GM18868 (cell line): ENCODE results near the gene SFT2D1.
"Not testable (repeated sequence)": the region's sequence is repeated elsewhere in the genome, so short reads cannot be mapped to it uniquely, and the experiment has no call there.

Experiments used
- ATAC-seq: cut with Tn5 transposase; IDR thresholded peaks from one replicate; pipeline ENCODE4 v1.9.1; 2021; ENCODE audit warnings: mild to moderate bottlenecking, moderate library complexity; ENCODE audit not compliant: unreplicated experiment

SFT2D1 gene

GRCh38 chr6:166342349-166343149 is at the start of gene SFT2D1:
Gene SFT2D1, minus strand, starts transcription at chr6:166342545. Its CDS starts 64 bp downstream, at chr6:166342481.
- ATAC-seq, result peak; percentile 92

GRCh38 chr6:166389119-166389518 is 46.8 kb upstream of the SFT2D1 start:
- no peak for ATAC-seq

- ATAC-seq, result no peak
Observed at GRCh38 chr6:166388290-166389004, 46.1 kb upstream of the SFT2D1 start.

- no peak for ATAC-seq
Observed at GRCh38 chr6:166387642-166388289, 45.4 kb upstream of the SFT2D1 start.

- not testable (repeated sequence) for ATAC-seq
Observed at GRCh38 chr6:166387098-166387497, 44.8 kb upstream of the SFT2D1 start.

- ATAC-seq, result no peak
Observed at GRCh38 chr6:166386111-166386510, 43.8 kb upstream of the SFT2D1 start.

- not testable (repeated sequence) for ATAC-seq
Observed at GRCh38 chr6:166383802-166384363, 41.5 kb upstream of the SFT2D1 start.

GRCh38 chr6:166382933-166383801 is 40.8 kb upstream of the SFT2D1 start, which contains the start of gene MPC1:
Gene MPC1, minus strand, starts transcription at chr6:166382940. Its CDS starts 64 bp downstream, at chr6:166382876.
- ATAC-seq, result peak; percentile 84

GRCh38 chr6:166382500-166382932 is 40.2 kb upstream of the SFT2D1 start:
- ATAC-seq, result peak; percentile 1

GRCh38 chr6:166381733-166382499 is 39.6 kb upstream of the SFT2D1 start:
- peak; percentile 48 for ATAC-seq

GRCh38 chr6:166381381-166381732 is 39.0 kb upstream of the SFT2D1 start:
- ATAC-seq, result no peak

GRCh38 chr6:166379800-166380199 is 37.5 kb upstream of the SFT2D1 start:
- no peak for ATAC-seq

GRCh38 chr6:166379103-166379586 is 36.8 kb upstream of the SFT2D1 start:
- no peak for ATAC-seq

GRCh38 chr6:166377721-166378120 is 35.4 kb upstream of the SFT2D1 start:
- ATAC-seq, result no peak

- ATAC-seq, result no peak
Observed at GRCh38 chr6:166375013-166375412, 32.7 kb upstream of the SFT2D1 start.

GRCh38 chr6:166370489-166370888 is 28.1 kb upstream of the SFT2D1 start:
- ATAC-seq, result no peak

- no peak for ATAC-seq
Observed at GRCh38 chr6:166369782-166370181, 27.4 kb upstream of the SFT2D1 start.

GRCh38 chr6:166366921-166367320 is 24.6 kb upstream of the SFT2D1 start:
- ATAC-seq, result no peak

- ATAC-seq, result no peak
Observed at GRCh38 chr6:166365806-166366205, 23.5 kb upstream of the SFT2D1 start.
